ENCODE data around the gene LTB4R2.

- TF ChIP-seq CTCF (IDR thresholded peaks at IDR 0.05; ENCODE audit: low read depth, low read length) = no peak
- TF ChIP-seq EZH2phosphoT487 (IDR thresholded peaks at IDR 0.05; ENCODE audit: low read depth) = no peak
Measured at GRCh38 chr14:24277606-24278321, 32.2 kb upstream of the LTB4R2 start.
